CD14-positive monocyte (primary cell): ENCODE measurements around the gene BMPR1B. TPM values are rescaled to one million over a fixed set of nuclear protein-coding genes. Genes with fewer than 3 reads are reported as not detected.

Experiments
- DNase-seq, 3 donors: peaks; one replicate each; pipeline ENCODE4 v3.0.0-alpha.2; 2011 to 2022
- H2AFZ ChIP-seq: 2 replicates; pipeline ENCODE4 v1.6.0; 2012; ENCODE audit warnings: mild to moderate bottlenecking, low read depth, low read length, inconsistent platforms; ENCODE audit not compliant: insufficient read depth, poor library complexity, severe bottlenecking
- H3K27ac ChIP-seq, 2 donors: 1 replicate in 1 of 2; 2 replicates in 1 of 2; pipeline ENCODE4 v1.5.1; 2012 to 2013; ENCODE audit warnings: low read length in 2 of 2, control low read depth in 1 of 2, inconsistent platforms in 1 of 2, low read depth in 1 of 2, mild to moderate bottlenecking in 1 of 2
- H3K27me3 ChIP-seq, 2 donors: one replicate each; pipeline versions ENCODE4 v1.6.0 to v1.6.1; 2011 to 2013; ENCODE audit warnings: low read length in 2 of 2; ENCODE audit not compliant: control insufficient read depth in 2 of 2, insufficient read depth in 2 of 2
- H3K36me3 ChIP-seq, 2 donors: replicated peaks in 1 of 2; 1 replicate in 1 of 2; 2 replicates in 1 of 2; pipeline versions ENCODE4 v1.5.1 to v1.6.1; 2012 to 2013; ENCODE audit warnings: low read length in 2 of 2, control low read depth in 1 of 2, inconsistent platforms in 1 of 2, mild to moderate bottlenecking in 1 of 2; ENCODE audit not compliant: insufficient read depth in 2 of 2, control insufficient read depth in 1 of 2
- H3K4me1 ChIP-seq, 2 donors: 1 replicate in 1 of 2; 2 replicates in 1 of 2; pipeline versions ENCODE4 v1.5.1 to v1.6.1; 2012 to 2013; ENCODE audit warnings: low read length in 2 of 2, control low read depth in 1 of 2, inconsistent platforms in 1 of 2, mild to moderate bottlenecking in 1 of 2, moderate library complexity in 1 of 2; ENCODE audit not compliant: insufficient read depth in 2 of 2, control insufficient read depth in 1 of 2
- H3K4me2 ChIP-seq: replicated peaks from 2 replicates; pipeline ENCODE3; 2012; ENCODE audit warnings: low read length, moderate library complexity, mild to moderate bottlenecking; ENCODE audit not compliant: poor library complexity, severe bottlenecking; ENCODE audit errors: extremely low read depth
- H3K4me3 ChIP-seq, 3 experiments: fragments of 200-600 bp in 1 of 3; sonication (generic) in 1 of 3; replicated peaks in 1 of 3; 1 replicate in 2 of 3; 2 replicates in 1 of 3; pipeline ENCODE4 v1.5.1; 2011 to 2013; ENCODE audit warnings: low read length in 3 of 3, mild to moderate bottlenecking in 3 of 3, control low read depth in 2 of 3, low read depth in 2 of 3, inconsistent platforms in 1 of 3, moderate library complexity in 1 of 3
- H3K79me2 ChIP-seq: 2 replicates; pipeline ENCODE4 v1.6.0; 2012; ENCODE audit warnings: mild to moderate bottlenecking, control low read depth, inconsistent platforms, low read length, moderate library complexity; ENCODE audit not compliant: insufficient read depth
- H3K9ac ChIP-seq: 2 replicates; pipeline ENCODE4 v1.6.0; 2017; ENCODE audit warnings: low read length, mild to moderate bottlenecking; ENCODE audit not compliant: insufficient read depth, poor library complexity, severe bottlenecking
- H3K9me3 ChIP-seq, 2 donors: replicated peaks in 1 of 2; 1 replicate in 1 of 2; 2 replicates in 1 of 2; pipeline versions ENCODE4 v1.5.1 to v1.6.1; 2012 to 2013; ENCODE audit warnings: low read length in 2 of 2, control low read depth in 1 of 2; ENCODE audit not compliant: control insufficient read depth in 1 of 2, insufficient read depth in 1 of 2
- H4K20me1 ChIP-seq: 2 replicates; pipeline ENCODE4 v1.6.0; 2012; ENCODE audit warnings: mild to moderate bottlenecking, low read length, control low read depth, moderate library complexity; ENCODE audit not compliant: insufficient read depth
- H3K27ac Mint-ChIP-seq, 7 donors: one replicate each; pipeline ENCODE4 v1.8.0; 2020; ENCODE audit warnings: mild to moderate bottlenecking in 7 of 7, mixed read lengths in 7 of 7, moderate library complexity in 6 of 7, inconsistent platforms in 2 of 7
- H3K27me3 Mint-ChIP-seq, 3 donors: one replicate each; pipeline ENCODE4 v1.8.0; 2021 to 2022; ENCODE audit warnings: low read depth in 3 of 3, mild to moderate bottlenecking in 3 of 3, mixed read lengths in 3 of 3, moderate library complexity in 3 of 3, inconsistent platforms in 1 of 3
- H3K36me3 Mint-ChIP-seq, 2 donors: one replicate each; pipeline ENCODE4 v1.8.0; 2020; ENCODE audit warnings: mixed read lengths in 2 of 2, inconsistent platforms in 1 of 2, mild to moderate bottlenecking in 1 of 2
- H3K4me1 Mint-ChIP-seq: one replicate; pipeline ENCODE4 v1.8.0; 2020; ENCODE audit warnings: mild to moderate bottlenecking, mixed read lengths
- H3K4me3 Mint-ChIP-seq, 2 donors: one replicate each; pipeline ENCODE4 v1.8.0; 2020; ENCODE audit warnings: mild to moderate bottlenecking in 2 of 2, mixed read lengths in 2 of 2, moderate library complexity in 1 of 2
- H3K9me3 Mint-ChIP-seq, 7 donors: one replicate each; pipeline ENCODE4 v1.8.0; 2020 to 2022; ENCODE audit warnings: mixed read lengths in 7 of 7, mild to moderate bottlenecking in 6 of 7, moderate library complexity in 6 of 7, inconsistent platforms in 2 of 7
- CTCF ChIP-seq: fragments of 200-600 bp; IDR thresholded peaks from one replicate; pipeline ENCODE4 v1.8.0; 2022; ENCODE audit warnings: antibody characterized with exemption, mild to moderate bottlenecking
- WGBS: methylation state at CpG from one replicate; pipeline ENCODE4 v1.1.5; 2013; ENCODE audit warnings: missing lambda C conversion rate; ENCODE audit not compliant: insufficient coverage; 5-methylcytosine and 5-hydroxymethylcytosine counted together
- intact Hi-C, 2 donors: fragments of 100-400 bp; cut with micrococcal nuclease; formaldehyde crosslinking; loops; one replicate each; pipeline versions ENCODE4 v1.15.0 to v1.15.1; 2023
- polyA plus RNA-seq, 3 donors: library from polyadenylated mRNA; depleted of rRNA in 1 of 3; unstranded in 2 of 3; stranded (reverse) in 1 of 3; fragments of 300-500 nt in 2 of 3; fragments of >200 nt in 1 of 3; fragmentation: Illumina TruSeq in 2 of 3; gene quantifications; 1 replicate in 2 of 3; 2 replicates in 1 of 3; pipeline ENCODE4 v1.2.3, GENCODE V29; 2012 to 2021

Gene BMPR1B
- polyA plus RNA-seq, 3 donors: not detected

- Histone ChIP-seq H3K4me2 (no peak overlapping the region), H4K20me1 (no peaks in the 10 kb centered on the region), H3K36me3 (no peaks in the 10 kb centered on the region), H3K9me3 (no peaks in the 10 kb centered on the region), H3K27me3 (no peaks in the 10 kb centered on the region), H3K9ac (no peak overlapping the region), H3K27ac (no peak overlapping the region), H2AFZ (no peak overlapping the region), H3K4me1 (no peaks in the 10 kb centered on the region), H3K79me2 (no peaks in the 10 kb centered on the region), H3K4me3 (no peak overlapping the region)
- H3K9me3 Mint-ChIP-seq: no peaks in the 10 kb centered on the region
- no peaks in the 10 kb centered on the region for H3K36me3 Mint-ChIP-seq
- no peak for DNase-seq
- intact Hi-C loops: no loop called here
- no peak overlapping the region for H3K27ac Mint-ChIP-seq
- H3K27me3 Mint-ChIP-seq: no peaks in the 10 kb centered on the region
- no peak for TF ChIP-seq CTCF
- no peaks in the 10 kb centered on the region for H3K4me1 Mint-ChIP-seq
- 100% methylated on average over 3 of the region's 3 CpGs for WGBS
- H3K4me3 Mint-ChIP-seq: no peak overlapping the region
These were observed 147.8 kb downstream of the BMPR1B start for GRCh38 chr4:94905511-94905910.

- no peak for TF ChIP-seq CTCF
- Histone ChIP-seq H3K9me3 (no peaks in the 10 kb centered on the region), H3K36me3 (no peaks in the 10 kb centered on the region), H3K4me2 (no peak overlapping the region), H2AFZ (no peak overlapping the region), H3K79me2 (no peaks in the 10 kb centered on the region), H4K20me1 (no peaks in the 10 kb centered on the region), H3K4me3 (no peak overlapping the region), H3K27me3 (no peaks in the 10 kb centered on the region), H3K4me1 (no peaks in the 10 kb centered on the region), H3K9ac (no peak overlapping the region), H3K27ac (no peak overlapping the region)
- H3K9me3 Mint-ChIP-seq: peaks cover 0 to 5% (median 0%) of the 10 kb centered on the region in 7 donors
- no peak overlapping the region for H3K27ac Mint-ChIP-seq
- no peaks in the 10 kb centered on the region for H3K36me3 Mint-ChIP-seq
- H3K27me3 Mint-ChIP-seq: no peaks in the 10 kb centered on the region
- no peak for DNase-seq
- intact Hi-C loops: no loop called here
- no peaks in the 10 kb centered on the region for H3K4me1 Mint-ChIP-seq
- WGBS: 92% methylated on average over 2 of the region's 3 CpGs
- H3K4me3 Mint-ChIP-seq: no peak overlapping the region
These were observed 151.9 kb downstream of the BMPR1B start for GRCh38 chr4:94909645-94910044.
